Breast epithelium (tissue), 3 donors: Measurements from ENCODE around the gene PTGES.

ENCODE experiments used
- POLR2AphosphoS5 ChIP-seq, 3 donors: sonication (generic); formaldehyde crosslinking; IDR thresholded peaks; one replicate each; pipeline ENCODE4 v1.6.1; 2017; ENCODE audit warnings: antibody characterized with exemption in 3 of 3
- TF ChIP-seq, protein P1 (sequence below), 3 donors: fragments of 450-650 bp; IDR thresholded peaks; one replicate each; pipeline ENCODE4 v1.5.1; 2016 to 2017; ENCODE audit warnings: antibody characterized with exemption in 3 of 3, mild to moderate bottlenecking in 3 of 3, moderate library complexity in 3 of 3

DNA sequence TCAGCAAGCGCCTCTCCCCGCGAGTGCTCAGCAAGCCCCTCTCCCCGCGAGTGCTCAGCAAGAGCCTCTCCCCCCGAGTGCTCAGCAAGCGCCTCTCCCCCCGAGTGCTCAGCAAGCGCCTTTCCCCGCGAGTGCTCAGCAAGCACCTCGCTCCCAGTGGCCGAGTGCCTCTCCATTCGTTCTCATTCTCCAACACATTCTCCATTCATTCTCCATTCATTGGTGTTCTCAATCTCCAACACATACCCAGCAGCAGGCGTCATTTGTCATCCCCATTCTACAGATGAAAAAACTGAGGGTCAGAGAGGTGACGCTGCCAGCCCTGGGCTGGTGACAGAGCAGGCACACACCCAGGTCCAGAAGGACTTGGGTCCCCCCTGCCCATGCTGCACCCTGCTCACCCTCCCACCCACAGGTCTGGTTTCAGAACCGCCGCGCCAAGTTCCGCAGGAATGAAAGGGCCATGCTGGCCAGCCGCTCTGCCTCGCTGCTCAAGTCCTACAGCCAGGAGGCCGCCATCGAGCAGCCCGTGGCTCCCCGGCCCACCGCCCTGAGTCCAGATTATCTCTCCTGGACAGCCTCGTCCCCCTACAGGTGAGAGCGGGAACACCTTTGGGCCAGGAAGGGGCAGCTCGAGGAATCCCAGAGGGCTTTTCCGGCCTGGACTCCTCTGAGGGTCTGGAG is 32.5 kb downstream of the PTGES start:
- TF ChIP-seq, protein P1, sequence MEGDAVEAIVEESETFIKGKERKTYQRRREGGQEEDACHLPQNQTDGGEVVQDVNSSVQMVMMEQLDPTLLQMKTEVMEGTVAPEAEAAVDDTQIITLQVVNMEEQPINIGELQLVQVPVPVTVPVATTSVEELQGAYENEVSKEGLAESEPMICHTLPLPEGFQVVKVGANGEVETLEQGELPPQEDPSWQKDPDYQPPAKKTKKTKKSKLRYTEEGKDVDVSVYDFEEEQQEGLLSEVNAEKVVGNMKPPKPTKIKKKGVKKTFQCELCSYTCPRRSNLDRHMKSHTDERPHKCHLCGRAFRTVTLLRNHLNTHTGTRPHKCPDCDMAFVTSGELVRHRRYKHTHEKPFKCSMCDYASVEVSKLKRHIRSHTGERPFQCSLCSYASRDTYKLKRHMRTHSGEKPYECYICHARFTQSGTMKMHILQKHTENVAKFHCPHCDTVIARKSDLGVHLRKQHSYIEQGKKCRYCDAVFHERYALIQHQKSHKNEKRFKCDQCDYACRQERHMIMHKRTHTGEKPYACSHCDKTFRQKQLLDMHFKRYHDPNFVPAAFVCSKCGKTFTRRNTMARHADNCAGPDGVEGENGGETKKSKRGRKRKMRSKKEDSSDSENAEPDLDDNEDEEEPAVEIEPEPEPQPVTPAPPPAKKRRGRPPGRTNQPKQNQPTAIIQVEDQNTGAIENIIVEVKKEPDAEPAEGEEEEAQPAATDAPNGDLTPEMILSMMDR (IDR thresholded peaks at IDR 0.05), result no peak
- no peak for TF ChIP-seq POLR2AphosphoS5 (IDR thresholded peaks at IDR 0.05)
